NCI-H1092 (cell line): ENCODE results near the gene A4GALT.
"Not testable (repeated sequence)": the region's sequence is repeated elsewhere in the genome, so short reads cannot be mapped to it uniquely, and the experiment has no call there.

ENCODE experiments used
- DNase-seq: peaks from one replicate; lab custom pipeline; 2025; lab: John Stamatoyannopoulos, UW

The A4GALT gene

GRCh38 chr22:42682113-42682851 is 38.4 kb downstream of the A4GALT start:
- DNase-seq = no peak

- no peak for DNase-seq
Measured at GRCh38 chr22:42680648-42681047, 40.0 kb downstream of the A4GALT start.

- DNase-seq = no peak
Measured at GRCh38 chr22:42679691-42680090, 41.0 kb downstream of the A4GALT start.

- no peak for DNase-seq
Measured at GRCh38 chr22:42678894-42679293, 41.8 kb downstream of the A4GALT start.

- not testable (repeated sequence) for DNase-seq
Measured at GRCh38 chr22:42677936-42678335, 42.7 kb downstream of the A4GALT start.

- no peak for DNase-seq
Measured at GRCh38 chr22:42676059-42676607, 44.5 kb downstream of the A4GALT start.

- DNase-seq = no peak
Measured at GRCh38 chr22:42673898-42674401, 46.7 kb downstream of the A4GALT start.

- DNase-seq = not testable (repeated sequence)
Measured at GRCh38 chr22:42673071-42673470, 47.6 kb downstream of the A4GALT start.

- DNase-seq = no peak
Measured at GRCh38 chr22:42670921-42671709, 49.6 kb downstream of the A4GALT start.

- DNase-seq = no peak
Measured at GRCh38 chr22:42670046-42670445, 50.6 kb downstream of the A4GALT start.

GRCh38 chr22:42666393-42666792 is 54.3 kb downstream of the A4GALT start:
- not testable (repeated sequence) for DNase-seq

GRCh38 chr22:42664976-42665831 is 55.5 kb downstream of the A4GALT start:
- DNase-seq = no peak

- DNase-seq = peak; percentile 50
Measured at GRCh38 chr22:42661985-42662831, 58.5 kb downstream of the A4GALT start.

GRCh38 chr22:42656578-42656977 is 64.1 kb downstream of the A4GALT start:
- no peak for DNase-seq

GRCh38 chr22:42655693-42656092 is 65.0 kb downstream of the A4GALT start:
- DNase-seq = peak; percentile 13

- DNase-seq = no peak
Measured at GRCh38 chr22:42654436-42655073, 66.1 kb downstream of the A4GALT start.

GRCh38 chr22:42653999-42654398 is 66.7 kb downstream of the A4GALT start:
- no peak for DNase-seq

- no peak for DNase-seq
Measured at GRCh38 chr22:42651134-42651533, 69.5 kb downstream of the A4GALT start.

- peak; percentile 63 for DNase-seq
Measured at GRCh38 chr22:42649246-42650099, 71.2 kb downstream of the A4GALT start, which contains the start of gene CYB5R3. CYB5R3 (minus strand) TSS chr22:42649392; CDS start chr22:42649315, 77 bp downstream.
